Chondrocyte (in vitro differentiated cells): ENCODE results near the gene ITGB1BP2. TPM values are rescaled to one million over a fixed set of nuclear protein-coding genes. Genes with fewer than 3 reads are reported as not detected.
"Not testable (repeated sequence)": the region's sequence is repeated elsewhere in the genome, so short reads cannot be mapped to it uniquely, and the experiment has no call there.

Source experiments
- DNase-seq: peaks from one replicate; pipeline ENCODE4 v3.0.0; 2021; ENCODE audit warnings: mixed read lengths, low spot score
- H3K27ac Mint-ChIP-seq: one replicate; pipeline ENCODE4 v1.8.0; 2021; ENCODE audit warnings: mild to moderate bottlenecking, moderate library complexity, mixed read lengths; ENCODE audit not compliant: unreplicated experiment
- H3K27me3 Mint-ChIP-seq: 2 replicates; pipeline ENCODE4 v1.8.0; 2021; ENCODE audit warnings: low read depth, mixed read lengths
- H3K36me3 Mint-ChIP-seq: 2 replicates; pipeline ENCODE4 v1.8.0; 2021; ENCODE audit warnings: low read depth, mixed read lengths
- H3K4me1 Mint-ChIP-seq: 2 replicates; pipeline ENCODE4 v1.8.0; 2021; ENCODE audit warnings: low read depth, mild to moderate bottlenecking, mixed read lengths
- H3K4me3 Mint-ChIP-seq: one replicate; pipeline ENCODE4 v1.8.0; 2021; ENCODE audit warnings: mild to moderate bottlenecking, moderate library complexity, mixed read lengths; ENCODE audit not compliant: unreplicated experiment
- H3K9me3 Mint-ChIP-seq: 2 replicates; pipeline ENCODE4 v1.8.0; 2021; ENCODE audit warnings: low read depth, mixed read lengths
- total RNA-seq: library from RNA; stranded (reverse); gene quantifications from 3 replicates; pipeline ENCODE4 v1.2.1, GENCODE V29; 2021
- TF ChIP-seq, protein P1 (sequence below): fragments of 200-600 bp; sonication (generic); IDR thresholded peaks from 2 replicates; pipeline ENCODE4 v1.5.0; 2021; ENCODE audit warnings: antibody characterized with exemption, mild to moderate bottlenecking, moderate library complexity

Gene ITGB1BP2
- total RNA-seq, 1 donor from 2014 or later: 2.5 TPM

DNA sequence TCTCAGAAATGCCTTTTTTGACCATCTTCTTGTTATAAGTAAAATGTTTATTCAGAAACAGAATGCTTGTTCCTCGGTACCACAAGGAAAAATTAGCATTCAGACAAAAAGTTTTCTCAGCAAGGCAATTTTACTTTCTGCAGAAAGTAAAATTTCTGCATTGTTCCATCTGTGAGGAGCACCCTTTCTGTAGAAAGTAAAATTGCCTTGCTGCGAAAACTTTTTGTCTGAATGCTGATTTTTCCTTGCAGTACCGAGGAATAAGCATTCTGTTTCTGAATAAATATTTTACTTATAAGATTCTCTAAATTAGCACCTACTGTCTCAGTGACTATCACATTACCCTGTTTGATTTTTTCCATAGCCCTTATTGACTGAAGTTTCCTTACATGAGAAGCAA is 24.8 kb downstream of the ITGB1BP2 start:
- H3K4me1 Mint-ChIP-seq: peaks cover 7% of the 10 kb centered on the region
- DNase-seq: no peak
- H3K27me3 Mint-ChIP-seq: no peaks in the 10 kb centered on the region
- H3K27ac Mint-ChIP-seq: no peak overlapping the region
- TF ChIP-seq, protein P1, sequence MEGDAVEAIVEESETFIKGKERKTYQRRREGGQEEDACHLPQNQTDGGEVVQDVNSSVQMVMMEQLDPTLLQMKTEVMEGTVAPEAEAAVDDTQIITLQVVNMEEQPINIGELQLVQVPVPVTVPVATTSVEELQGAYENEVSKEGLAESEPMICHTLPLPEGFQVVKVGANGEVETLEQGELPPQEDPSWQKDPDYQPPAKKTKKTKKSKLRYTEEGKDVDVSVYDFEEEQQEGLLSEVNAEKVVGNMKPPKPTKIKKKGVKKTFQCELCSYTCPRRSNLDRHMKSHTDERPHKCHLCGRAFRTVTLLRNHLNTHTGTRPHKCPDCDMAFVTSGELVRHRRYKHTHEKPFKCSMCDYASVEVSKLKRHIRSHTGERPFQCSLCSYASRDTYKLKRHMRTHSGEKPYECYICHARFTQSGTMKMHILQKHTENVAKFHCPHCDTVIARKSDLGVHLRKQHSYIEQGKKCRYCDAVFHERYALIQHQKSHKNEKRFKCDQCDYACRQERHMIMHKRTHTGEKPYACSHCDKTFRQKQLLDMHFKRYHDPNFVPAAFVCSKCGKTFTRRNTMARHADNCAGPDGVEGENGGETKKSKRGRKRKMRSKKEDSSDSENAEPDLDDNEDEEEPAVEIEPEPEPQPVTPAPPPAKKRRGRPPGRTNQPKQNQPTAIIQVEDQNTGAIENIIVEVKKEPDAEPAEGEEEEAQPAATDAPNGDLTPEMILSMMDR: no peak
- peaks cover 3% of the 10 kb centered on the region for H3K36me3 Mint-ChIP-seq
- H3K9me3 Mint-ChIP-seq: peaks cover 5% of the 10 kb centered on the region
- H3K4me3 Mint-ChIP-seq: no peak overlapping the region

DNA sequence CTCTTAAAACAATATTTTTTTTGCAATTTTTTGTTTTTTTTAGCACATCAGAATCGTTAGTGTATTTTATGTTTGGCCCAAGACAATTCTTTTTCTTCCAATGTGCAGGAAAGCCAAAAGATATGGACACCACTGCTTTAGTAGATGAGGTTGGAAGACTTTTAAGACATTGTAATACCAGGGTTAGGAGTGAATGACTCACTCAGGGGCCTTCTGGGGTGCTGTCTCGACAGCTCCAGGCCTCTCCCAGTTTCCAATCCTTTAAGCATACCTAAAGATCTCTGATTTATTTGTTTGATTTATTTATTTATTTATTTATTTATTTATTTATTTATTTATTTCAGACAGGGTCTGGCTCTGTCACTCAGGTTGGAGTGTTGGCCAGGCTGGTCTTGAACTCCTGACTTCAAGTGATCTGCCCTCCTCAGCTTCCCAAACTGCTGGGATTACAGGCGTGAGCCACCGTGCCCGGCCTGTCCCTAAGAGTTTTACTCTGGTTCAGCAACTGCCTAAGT is 47.7 kb downstream of the ITGB1BP2 start:
- H3K27me3 Mint-ChIP-seq, H3K27ac Mint-ChIP-seq, H3K9me3 Mint-ChIP-seq, H3K36me3 Mint-ChIP-seq, DNase-seq, H3K4me1 Mint-ChIP-seq, H3K4me3 Mint-ChIP-seq: not testable (repeated sequence)

DNA sequence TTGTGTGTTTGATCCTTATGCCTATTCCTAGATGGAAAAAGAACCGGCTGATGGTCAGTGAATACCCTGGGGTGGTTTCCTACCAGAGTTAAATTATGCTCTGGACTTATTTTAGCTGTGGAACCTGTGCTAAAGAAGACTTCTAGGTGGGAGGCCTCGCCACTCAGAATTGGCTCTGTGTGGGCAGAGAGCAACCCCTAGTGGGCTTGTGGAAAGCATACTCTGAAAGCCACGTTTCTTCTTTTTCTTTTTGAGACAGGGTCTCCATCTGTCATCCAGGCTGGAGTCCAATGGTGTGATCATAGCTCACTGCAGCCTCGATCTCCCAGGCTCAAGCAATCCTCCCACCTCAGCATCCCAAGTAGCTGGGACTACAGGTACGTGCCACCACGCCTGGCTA is 48.3 kb downstream of the ITGB1BP2 start:
- not testable (repeated sequence) for H3K4me3 Mint-ChIP-seq, H3K9me3 Mint-ChIP-seq, H3K27me3 Mint-ChIP-seq, H3K36me3 Mint-ChIP-seq, DNase-seq, H3K27ac Mint-ChIP-seq, H3K4me1 Mint-ChIP-seq
- TF ChIP-seq, protein P1: peak; percentile 43

DNA sequence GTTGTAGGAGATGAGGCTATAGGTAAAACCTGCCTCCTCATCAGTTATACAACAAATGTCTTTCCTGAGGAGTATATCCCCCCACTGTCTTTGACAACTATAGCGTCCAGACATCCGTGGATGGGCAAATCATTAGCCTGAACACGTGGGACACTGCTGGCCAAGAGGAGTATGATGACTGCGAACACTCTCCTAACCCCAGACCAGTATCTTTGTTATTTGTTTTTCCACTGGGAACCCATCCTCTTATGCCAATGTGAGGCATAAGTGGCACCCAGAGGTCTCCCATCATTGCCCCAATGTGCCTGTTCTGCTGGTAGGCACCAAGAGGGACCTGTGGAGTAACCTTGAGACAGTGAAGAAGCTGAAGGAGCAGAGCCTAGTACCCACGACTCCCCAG is 50.9 kb downstream of the ITGB1BP2 start:
- not testable (repeated sequence) for H3K9me3 Mint-ChIP-seq, H3K36me3 Mint-ChIP-seq, H3K27ac Mint-ChIP-seq, H3K27me3 Mint-ChIP-seq, H3K4me1 Mint-ChIP-seq, DNase-seq, H3K4me3 Mint-ChIP-seq

Other genes starting within 250 kb of the ITGB1BP2 start
- gene SNX12, start 233.4 kb upstream of the ITGB1BP2 start, total RNA-seq: 52.9 to 66.6 TPM (median 60.9 TPM) in 3 replicates
- gene FOXO4, start 205.9 kb upstream of the ITGB1BP2 start, total RNA-seq: 7.9 to 9.3 TPM (median 8.2 TPM) in 3 replicates
- gene CXorf65, start 195.0 kb upstream of the ITGB1BP2 start, total RNA-seq: not detected in 3 replicates
- gene IL2RG, start 190.2 kb upstream of the ITGB1BP2 start, total RNA-seq: not detected in 3 replicates
- 32.8 to 39.8 TPM (median 33.4 TPM) in 3 replicates for gene MED12, start 183.2 kb upstream of the ITGB1BP2 start, total RNA-seq
- 0.52 to 1.1 TPM (median 0.87 TPM) in 3 replicates for gene NLGN3, start 156.9 kb upstream of the ITGB1BP2 start, total RNA-seq
- gene GJB1, start 78.5 kb upstream of the ITGB1BP2 start, total RNA-seq: not detected in 3 replicates
- gene ZMYM3, start 47.6 kb upstream of the ITGB1BP2 start, total RNA-seq: 31.9 to 35.2 TPM (median 32.1 TPM) in 3 replicates
- gene NONO, start 18.1 kb upstream of the ITGB1BP2 start, total RNA-seq: 319 to 354 TPM (median 341 TPM) in 3 replicates
- gene TAF1, start 64.6 kb downstream of the ITGB1BP2 start, total RNA-seq: 26.4 to 31.3 TPM (median 27.9 TPM) in 3 replicates
- gene OGT, start 231.4 kb downstream of the ITGB1BP2 start, total RNA-seq: 108 to 138 TPM (median 138 TPM) in 3 replicates